Mucosa of descending colon (tissue), 3 donors: ENCODE measurements around the gene BEAN1. TPM values are rescaled to one million over a fixed set of nuclear protein-coding genes. Genes with fewer than 3 reads are reported as not detected.

Experiments
- ATAC-seq: fragments of 200-7000 bp; cut with Tn5 transposase; one replicate; pipeline ENCODE4 v1.9.1; 2020; ENCODE audit warnings: mild to moderate bottlenecking, moderate library complexity
- DNase-seq, 3 donors: peaks; one replicate each; pipeline ENCODE4 v3.0.0-alpha.2; 2020
- H3K36me3 ChIP-seq: fragments of 200-600 bp; one replicate; pipeline ENCODE4 v1.8.0; 2021; ENCODE audit warnings: low read depth, mild to moderate bottlenecking
- H3K4me1 ChIP-seq: fragments of 200-600 bp; one replicate; pipeline ENCODE4 v1.8.0; 2021; ENCODE audit warnings: low read depth, mild to moderate bottlenecking
- H3K4me3 ChIP-seq: fragments of 200-600 bp; one replicate; pipeline ENCODE4 v1.8.0; 2021; ENCODE audit warnings: mild to moderate bottlenecking
- H3K9me3 ChIP-seq: fragments of 200-600 bp; one replicate; pipeline ENCODE4 v1.8.0; 2021; ENCODE audit warnings: mild to moderate bottlenecking
- intact Hi-C, 2 donors: fragments of 100-400 bp; cut with DNase I in 1 of 2; cut with micrococcal nuclease in 1 of 2; formaldehyde crosslinking; loops; one replicate each; pipeline versions ENCODE4 v1.11.0 to v1.11.1; 2022; cut with DNase I, micrococcal nuclease
- total RNA-seq, 3 donors: library from RNA; stranded (reverse); fragmentation: NEBNext Ultra II Directional in 2 of 3; extraction: Animal tissue kit (Norgen Biotek cat#: 25700) in 2 of 3; gene quantifications; one replicate each; pipeline versions ENCODE4 v1.2.1 to v1.2.4, GENCODE V29; 2021 to 2023
- TF ChIP-seq, protein P1 (sequence below): fragments of 200-600 bp; IDR thresholded peaks from one replicate; pipeline ENCODE4 v1.8.0; 2022; ENCODE audit warnings: antibody characterized with exemption, mild to moderate bottlenecking
- donor health status: DM: no; HTN: no; CAD: no; lungs with moderate emphysema.
- donor health status: DM: no; HTN: no; CAD: no.
- donor health status: DM: no; HTN: yes; CAD: no.

The BEAN1 gene
- total RNA-seq, 3 donors from 2014 or later = 0.22 TPM; not detected in 2

GRCh38 chr16:66431760-66432159 is 4.7 kb downstream of the BEAN1 start:
- intact Hi-C loops = no loop called here
- Histone ChIP-seq H3K4me3 (no peak overlapping the region), H3K4me1 (peaks cover 9% of the 10 kb centered on the region), H3K36me3 (no peaks in the 10 kb centered on the region), H3K9me3 (no peaks in the 10 kb centered on the region)
- ATAC-seq (no peak), DNase-seq (no peak)
- TF ChIP-seq, protein P1, sequence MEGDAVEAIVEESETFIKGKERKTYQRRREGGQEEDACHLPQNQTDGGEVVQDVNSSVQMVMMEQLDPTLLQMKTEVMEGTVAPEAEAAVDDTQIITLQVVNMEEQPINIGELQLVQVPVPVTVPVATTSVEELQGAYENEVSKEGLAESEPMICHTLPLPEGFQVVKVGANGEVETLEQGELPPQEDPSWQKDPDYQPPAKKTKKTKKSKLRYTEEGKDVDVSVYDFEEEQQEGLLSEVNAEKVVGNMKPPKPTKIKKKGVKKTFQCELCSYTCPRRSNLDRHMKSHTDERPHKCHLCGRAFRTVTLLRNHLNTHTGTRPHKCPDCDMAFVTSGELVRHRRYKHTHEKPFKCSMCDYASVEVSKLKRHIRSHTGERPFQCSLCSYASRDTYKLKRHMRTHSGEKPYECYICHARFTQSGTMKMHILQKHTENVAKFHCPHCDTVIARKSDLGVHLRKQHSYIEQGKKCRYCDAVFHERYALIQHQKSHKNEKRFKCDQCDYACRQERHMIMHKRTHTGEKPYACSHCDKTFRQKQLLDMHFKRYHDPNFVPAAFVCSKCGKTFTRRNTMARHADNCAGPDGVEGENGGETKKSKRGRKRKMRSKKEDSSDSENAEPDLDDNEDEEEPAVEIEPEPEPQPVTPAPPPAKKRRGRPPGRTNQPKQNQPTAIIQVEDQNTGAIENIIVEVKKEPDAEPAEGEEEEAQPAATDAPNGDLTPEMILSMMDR = no peak

- DNase-seq (no peak), ATAC-seq (no peak)
- TF ChIP-seq, protein P1 = no peak
- H3K4me1 ChIP-seq = peaks cover 6% of the 10 kb centered on the region
- no peak overlapping the region for H3K4me3 ChIP-seq
- intact Hi-C loops = no loop called here
- H3K36me3 ChIP-seq = no peaks in the 10 kb centered on the region
- H3K9me3 ChIP-seq = no peaks in the 10 kb centered on the region
These were observed 5.3 kb downstream of the BEAN1 start for GRCh38 chr16:66432429-66432828.

DNA sequence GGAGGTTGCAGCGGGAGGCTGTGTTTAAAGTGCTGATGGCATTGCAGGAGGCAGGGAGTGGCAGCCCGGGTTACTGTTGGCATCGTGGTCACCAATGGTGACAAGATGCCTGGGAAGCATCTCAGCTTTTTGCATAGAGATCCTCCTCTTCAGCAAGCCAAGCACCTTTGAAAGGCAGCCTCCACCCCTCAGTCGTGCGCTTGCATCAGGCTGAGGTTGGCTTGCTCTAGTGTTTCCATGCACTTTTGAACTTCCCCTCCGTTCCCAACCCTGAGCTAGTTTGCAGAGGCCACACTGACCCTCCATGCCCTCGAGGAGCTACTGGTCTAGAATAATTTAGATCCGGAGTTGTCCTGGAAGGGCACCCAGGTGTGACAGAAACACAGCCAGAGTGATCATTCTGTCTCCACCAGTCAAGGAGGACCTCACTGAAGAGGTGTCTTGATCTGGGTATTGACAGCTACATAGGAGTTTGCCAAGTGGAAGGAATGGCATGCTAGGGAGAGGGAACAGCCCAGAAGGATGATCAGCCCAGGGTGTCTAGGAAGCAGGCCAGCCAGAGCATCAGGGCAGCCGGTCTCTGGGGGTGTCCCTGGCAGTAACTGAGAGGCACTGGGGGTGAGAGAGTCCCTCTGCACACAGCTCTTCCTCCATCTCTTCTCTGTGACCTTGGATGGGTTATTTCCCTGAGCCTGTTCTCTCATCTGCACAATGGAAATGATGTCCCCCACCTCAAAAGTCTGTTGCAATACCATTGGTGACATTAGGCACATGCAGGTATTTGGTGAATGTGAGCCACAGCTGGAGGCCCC is 7.7 kb downstream of the BEAN1 start:
- DNase-seq (no peak), ATAC-seq (no peak)
- Histone ChIP-seq H3K4me3 (no peak overlapping the region), H3K9me3 (no peaks in the 10 kb centered on the region), H3K36me3 (no peaks in the 10 kb centered on the region), H3K4me1 (no peaks in the 10 kb centered on the region)
- intact Hi-C loops = no loop called here
- TF ChIP-seq, protein P1 = no peak

DNA sequence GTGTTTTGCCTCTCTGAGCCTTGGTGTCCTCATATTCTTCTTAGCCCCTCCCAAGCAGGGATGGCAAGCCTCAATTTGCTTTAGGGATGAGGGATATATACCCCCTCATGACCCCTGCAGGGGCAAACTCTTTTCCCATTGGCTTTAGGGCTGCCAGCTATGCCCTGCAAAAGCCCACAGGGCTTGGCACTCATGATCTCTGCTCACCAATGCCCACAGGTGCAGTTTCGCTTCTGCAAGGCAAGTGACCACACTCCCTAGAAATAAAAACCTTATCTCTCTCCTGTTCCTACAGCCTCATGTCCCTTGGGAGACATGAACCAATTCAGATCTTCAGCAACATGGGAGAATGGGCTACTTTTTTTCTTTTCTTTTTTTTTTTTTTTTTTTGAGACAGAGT is 8.8 kb downstream of the BEAN1 start:
- ATAC-seq (no peak), DNase-seq (no peak)
- TF ChIP-seq, protein P1 = no peak
- Histone ChIP-seq H3K4me3 (no peak overlapping the region), H3K36me3 (no peaks in the 10 kb centered on the region), H3K4me1 (no peaks in the 10 kb centered on the region), H3K9me3 (no peaks in the 10 kb centered on the region)
- intact Hi-C loops = no loop called here

DNA sequence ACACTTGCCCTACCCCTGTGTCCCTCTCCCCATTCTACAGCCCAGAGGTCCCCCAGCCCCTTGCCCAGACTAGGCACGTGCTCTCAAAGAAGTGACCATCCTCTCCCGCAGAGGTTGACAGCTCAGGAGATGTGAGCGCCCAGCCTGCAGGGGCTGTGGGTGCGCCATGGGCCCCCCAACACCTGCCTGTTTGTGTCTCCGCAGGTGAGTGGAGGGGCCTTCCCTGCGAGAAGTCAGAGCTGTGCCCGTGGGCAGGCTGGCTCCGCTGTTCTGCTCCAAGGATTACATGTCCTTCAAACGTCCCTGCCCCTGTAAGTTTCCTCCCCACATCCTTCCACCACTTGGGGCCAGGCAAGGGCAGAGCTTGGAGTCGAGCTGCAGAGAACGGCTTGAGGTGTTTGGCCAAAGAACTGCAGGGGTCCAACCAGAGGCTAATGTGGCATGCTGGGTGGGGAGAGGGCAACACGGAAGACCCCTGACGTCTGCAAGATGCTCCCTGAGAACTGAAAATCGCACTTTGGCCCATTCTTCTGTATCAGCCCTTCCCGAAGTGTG is 10.4 kb downstream of the BEAN1 start:
- DNase-seq (no peak), ATAC-seq (no peak)
- no peaks in the 10 kb centered on the region for H3K9me3 ChIP-seq
- H3K4me1 ChIP-seq = no peaks in the 10 kb centered on the region
- intact Hi-C loops = no loop called here
- no peak overlapping the region for H3K4me3 ChIP-seq
- H3K36me3 ChIP-seq = no peaks in the 10 kb centered on the region
- TF ChIP-seq, protein P1 = no peak
